SW 1271 (cell line): Measurements from ENCODE around the gene AKAP7.
"Not testable (repeated sequence)": the region's sequence is repeated elsewhere in the genome, so short reads cannot be mapped to it uniquely, and the experiment has no call there.

Experiments used
- DNase-seq, 2 experiments: peaks; one replicate each; lab custom pipeline; 2025; lab: John Stamatoyannopoulos, UW

AKAP7 gene

DNA sequence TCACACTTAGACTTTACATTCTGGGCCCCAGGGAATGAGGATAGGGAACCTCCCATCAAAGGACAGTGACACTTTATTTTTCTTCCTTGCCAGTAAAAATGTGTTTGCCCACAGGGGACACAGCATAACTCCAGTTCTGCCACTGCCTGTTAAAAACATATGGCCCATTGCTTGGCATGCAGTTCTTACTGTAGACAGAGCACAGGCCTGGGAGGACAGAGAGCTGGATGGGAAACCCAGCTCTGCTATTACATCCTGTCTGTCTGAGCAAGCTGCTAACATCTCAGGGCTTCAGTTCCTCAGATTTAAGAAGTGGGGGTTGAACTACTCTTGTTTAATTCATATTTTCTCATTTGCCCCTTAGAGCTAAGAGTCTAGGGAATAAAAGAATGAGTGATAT is 120.2 kb downstream of the AKAP7 start:
- no peak for DNase-seq

GRCh38 chr6:131255911-131256310 is 120.6 kb downstream of the AKAP7 start:
- DNase-seq: no peak

DNA sequence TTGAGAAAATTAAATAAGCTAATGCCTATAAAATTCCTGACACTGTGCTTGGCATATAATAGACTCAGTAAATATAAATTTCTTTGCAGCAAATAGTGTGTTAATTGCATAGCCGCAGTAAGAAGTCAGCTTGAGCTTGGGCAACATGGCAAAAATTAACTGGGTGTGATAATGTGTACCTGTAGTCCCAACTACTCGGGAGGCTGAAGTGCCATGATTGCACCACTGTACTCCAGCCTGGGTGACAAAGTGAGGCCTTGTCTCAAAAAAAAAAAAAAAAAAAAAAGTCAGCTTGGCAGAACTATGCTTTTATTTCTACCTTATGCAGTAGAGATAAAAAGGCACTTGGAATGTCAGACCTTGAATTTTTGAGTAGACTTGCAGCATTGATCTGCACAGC is 121.8 kb downstream of the AKAP7 start:
- DNase-seq: no peak

- DNase-seq: no peak
Observed at GRCh38 chr6:131258010-131258652, 122.9 kb downstream of the AKAP7 start.

- no peak for DNase-seq
Observed at GRCh38 chr6:131258816-131259476, 123.7 kb downstream of the AKAP7 start.

GRCh38 chr6:131260960-131261359 is 125.7 kb downstream of the AKAP7 start:
- not testable (repeated sequence) for DNase-seq

DNA sequence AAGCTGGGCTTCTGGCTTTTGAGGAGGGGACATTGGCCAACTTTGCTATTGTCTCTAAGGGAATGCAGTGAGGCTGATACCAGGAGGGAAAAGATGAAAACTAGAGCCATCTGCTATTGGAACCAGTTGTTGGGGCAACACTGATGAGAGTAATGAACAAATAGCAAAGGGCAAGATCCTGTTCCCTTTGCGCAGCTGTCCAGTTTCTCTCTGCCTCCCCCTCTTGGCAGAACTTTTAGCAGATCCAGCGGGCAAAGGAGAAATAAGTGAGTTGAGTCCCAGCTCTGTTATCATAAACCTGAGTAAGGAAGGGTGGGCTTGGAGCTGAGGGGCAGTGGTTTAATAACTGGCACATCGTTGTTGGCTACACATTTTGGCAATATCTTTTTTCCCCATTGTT is 126.8 kb downstream of the AKAP7 start:
- DNase-seq: no peak

GRCh38 chr6:131265939-131266338 is 130.7 kb downstream of the AKAP7 start:
- no peak for DNase-seq

DNA sequence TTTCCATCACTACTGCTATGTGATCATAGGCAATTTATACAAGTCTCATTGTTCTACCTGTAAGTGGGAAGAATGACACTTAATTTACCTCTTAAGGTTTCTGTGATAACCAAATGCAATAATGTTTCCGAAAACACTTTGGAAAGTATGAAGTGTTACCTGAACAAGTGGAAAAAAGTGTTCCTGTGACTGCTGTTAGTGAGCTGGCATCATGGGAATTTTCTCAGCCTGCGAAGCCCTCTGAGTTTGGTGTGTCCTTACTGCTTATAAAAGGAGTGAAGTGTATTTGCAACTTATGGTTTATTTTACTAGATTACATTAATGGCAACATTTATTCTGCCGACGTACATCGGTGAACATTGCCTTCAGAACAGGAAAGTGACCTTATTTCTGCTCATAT is 133.0 kb downstream of the AKAP7 start:
- no peak for DNase-seq

DNA sequence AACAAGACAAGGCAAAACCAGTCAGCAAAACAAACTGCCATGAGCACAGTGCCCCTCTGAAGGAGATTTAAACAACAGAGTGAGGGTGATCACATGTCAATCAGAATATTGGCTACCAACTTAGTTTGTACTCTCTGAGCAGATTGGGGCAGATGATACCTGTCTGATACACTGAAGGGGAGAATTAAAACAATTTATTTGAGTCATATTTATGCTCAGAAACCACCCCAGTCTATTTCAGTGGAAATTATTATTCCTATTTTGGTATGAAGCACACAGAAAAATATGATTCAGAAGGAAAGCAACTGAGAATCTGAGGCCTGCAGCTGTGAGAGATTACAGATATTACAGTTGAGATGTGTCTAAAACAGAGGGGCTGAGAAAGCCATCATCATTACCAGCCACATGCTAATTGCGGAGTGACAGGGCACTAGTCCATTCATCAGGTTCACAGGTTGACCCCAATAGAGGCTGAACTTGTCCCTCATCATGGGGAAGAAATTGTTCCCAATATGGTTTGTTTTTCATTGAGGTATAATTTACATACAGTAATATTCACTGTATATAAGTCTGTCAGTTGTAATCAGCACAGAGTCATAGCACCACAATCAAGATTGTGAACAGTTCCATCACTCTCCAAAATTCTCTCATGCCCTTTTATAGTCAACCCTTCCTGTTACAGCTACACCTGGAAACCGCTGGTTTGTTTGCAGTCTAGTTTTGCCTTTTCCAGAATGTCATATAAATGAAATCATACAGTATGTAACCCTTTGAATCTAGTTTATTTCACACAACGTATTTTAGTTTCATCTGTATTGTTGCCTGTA is 134.5 kb downstream of the AKAP7 start:
- DNase-seq: no peak

- no peak for DNase-seq
Observed at GRCh38 chr6:131270534-131270933, 135.3 kb downstream of the AKAP7 start.

- no peak for DNase-seq
Observed at GRCh38 chr6:131275273-131275672, 140.0 kb downstream of the AKAP7 start.

- no peak for DNase-seq
Observed at GRCh38 chr6:131277591-131277990, 142.3 kb downstream of the AKAP7 start.

DNA sequence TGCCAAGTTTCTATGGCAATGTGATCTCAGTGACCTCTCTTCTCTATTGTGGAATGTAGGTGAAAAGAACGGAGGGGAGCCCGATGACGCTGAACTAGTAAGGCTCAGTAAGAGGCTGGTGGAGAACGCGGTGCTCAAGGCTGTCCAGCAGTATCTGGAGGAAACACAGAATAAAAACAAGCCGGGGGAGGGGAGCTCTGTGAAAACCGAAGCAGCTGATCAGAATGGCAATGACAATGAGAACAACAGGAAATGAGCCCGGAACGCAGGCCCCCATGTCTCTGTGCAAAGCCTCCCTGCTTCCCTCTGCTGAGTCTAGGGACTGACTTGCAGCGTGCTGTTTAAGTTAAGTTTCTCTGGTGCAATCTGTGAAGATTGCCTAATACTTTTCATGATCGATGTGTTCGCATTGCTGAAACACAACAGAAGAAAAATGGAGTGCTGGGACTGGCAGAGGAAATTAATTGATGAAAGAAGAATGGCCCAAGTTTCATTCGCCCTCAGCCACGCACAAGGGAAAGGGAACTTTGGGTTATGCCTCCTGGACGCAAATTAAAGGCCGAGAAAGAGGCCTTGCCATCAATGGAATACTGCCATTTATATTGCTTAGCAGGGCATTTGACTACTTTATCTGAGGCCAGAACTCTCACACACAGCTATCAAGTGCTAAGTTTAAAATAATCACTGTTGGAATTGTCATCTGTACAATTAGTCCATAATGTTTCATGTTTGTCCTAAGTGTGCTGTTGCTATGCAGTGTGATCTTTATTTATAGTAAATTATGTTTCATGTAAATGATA is 146.4 kb downstream of the AKAP7 start:
- DNase-seq: no peak

- no peak for DNase-seq
Observed at GRCh38 chr6:131282365-131282764, 147.1 kb downstream of the AKAP7 start.

- no peak for DNase-seq
Observed at GRCh38 chr6:131283466-131284175, 148.4 kb downstream of the AKAP7 start.

- no peak for DNase-seq
Observed at GRCh38 chr6:131285548-131285947, 150.3 kb downstream of the AKAP7 start.

DNA sequence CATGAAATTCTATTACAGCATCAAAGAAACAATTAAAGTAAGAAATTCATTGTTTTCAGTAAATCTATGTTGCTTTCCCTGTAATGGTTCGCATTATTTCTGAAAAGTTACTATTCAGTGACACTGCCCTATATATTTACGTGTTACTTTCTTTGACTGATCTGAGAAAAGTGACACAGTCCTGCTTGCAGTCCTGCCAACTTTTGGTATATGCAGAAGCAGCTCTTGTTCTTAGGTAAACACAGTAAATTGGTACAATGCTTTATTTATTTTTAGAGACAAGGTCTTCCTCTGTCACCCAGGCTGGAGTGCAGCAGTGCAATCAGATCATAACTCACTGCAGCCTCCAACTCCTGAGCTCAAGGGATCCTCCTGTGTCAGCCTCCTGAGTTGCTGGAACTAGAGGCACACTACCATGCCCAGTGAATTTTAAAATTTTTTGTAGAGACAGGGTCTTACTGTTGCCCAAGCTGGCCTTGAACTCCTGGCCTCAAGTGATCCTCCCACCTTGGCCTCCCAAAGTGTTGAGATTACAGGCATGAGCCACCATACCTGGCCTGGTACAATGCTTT is 151.3 kb downstream of the AKAP7 start:
- no peak for DNase-seq

- no peak for DNase-seq
Observed at GRCh38 chr6:131288214-131288613, 152.9 kb downstream of the AKAP7 start.

GRCh38 chr6:131290955-131291354 is 155.7 kb downstream of the AKAP7 start:
- no peak for DNase-seq
